Measurements from ENCODE around the gene TDP1.

GRCh38 chr14:89926694-89927093, 29.0 kb upstream of the TDP1 start:
- TF ChIP-seq REST (IDR thresholded peaks at IDR 0.05; ENCODE audit: insufficient replicate concordance, low read depth) (no peak), POLR2AphosphoS5 (IDR thresholded peaks at IDR 0.05; ENCODE audit: low read depth) (no peak), SPI1 (IDR thresholded peaks at IDR 0.05; ENCODE audit: borderline replicate concordance, low read depth) (no peak)
- TF ChIP-seq, protein P1, sequence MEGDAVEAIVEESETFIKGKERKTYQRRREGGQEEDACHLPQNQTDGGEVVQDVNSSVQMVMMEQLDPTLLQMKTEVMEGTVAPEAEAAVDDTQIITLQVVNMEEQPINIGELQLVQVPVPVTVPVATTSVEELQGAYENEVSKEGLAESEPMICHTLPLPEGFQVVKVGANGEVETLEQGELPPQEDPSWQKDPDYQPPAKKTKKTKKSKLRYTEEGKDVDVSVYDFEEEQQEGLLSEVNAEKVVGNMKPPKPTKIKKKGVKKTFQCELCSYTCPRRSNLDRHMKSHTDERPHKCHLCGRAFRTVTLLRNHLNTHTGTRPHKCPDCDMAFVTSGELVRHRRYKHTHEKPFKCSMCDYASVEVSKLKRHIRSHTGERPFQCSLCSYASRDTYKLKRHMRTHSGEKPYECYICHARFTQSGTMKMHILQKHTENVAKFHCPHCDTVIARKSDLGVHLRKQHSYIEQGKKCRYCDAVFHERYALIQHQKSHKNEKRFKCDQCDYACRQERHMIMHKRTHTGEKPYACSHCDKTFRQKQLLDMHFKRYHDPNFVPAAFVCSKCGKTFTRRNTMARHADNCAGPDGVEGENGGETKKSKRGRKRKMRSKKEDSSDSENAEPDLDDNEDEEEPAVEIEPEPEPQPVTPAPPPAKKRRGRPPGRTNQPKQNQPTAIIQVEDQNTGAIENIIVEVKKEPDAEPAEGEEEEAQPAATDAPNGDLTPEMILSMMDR (IDR thresholded peaks at IDR 0.05; ENCODE audit: insufficient read depth, low read length) = no peak

All from HL-60 (cell line).